ENCODE data around the gene LDHD.

LDHD gene

DNA sequence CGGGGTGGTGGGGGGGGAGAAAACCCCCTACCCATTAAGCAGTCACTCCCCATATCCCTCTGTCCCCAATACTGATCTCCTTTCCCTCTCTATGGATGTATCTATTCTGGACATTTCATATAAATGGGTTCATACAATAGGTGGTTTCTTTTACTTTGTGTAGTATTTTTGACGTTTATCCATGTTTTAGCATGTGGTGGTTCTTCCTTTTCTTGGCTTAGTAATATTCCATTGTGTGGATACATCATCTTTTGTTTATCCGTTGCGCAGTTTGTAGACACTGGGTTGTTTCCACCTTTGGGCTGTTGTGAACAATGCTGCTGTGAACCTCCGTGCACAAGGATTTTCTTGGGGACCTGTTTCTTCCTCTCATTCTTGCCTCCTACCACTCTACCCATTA, 12.6 kb downstream of the LDHD start:
- H3K27me3 ChIP-seq (replicated peaks; ENCODE audit: insufficient read depth, low read length), result no peaks in the 10 kb centered on the region
- no peak overlapping the region for H3K27ac ChIP-seq (ENCODE audit: low read length)
- no peaks in the 10 kb centered on the region for H3K79me2 ChIP-seq (ENCODE audit: low read length)
- DNase-seq, result no peak
- TF ChIP-seq EZH2 (optimal IDR thresholded peaks at IDR 0.05; ENCODE audit: low read depth, low read length) (no peak), EZH2phosphoT487 (IDR thresholded peaks at IDR 0.05; ENCODE audit: low read length) (no peak)
- TF ChIP-seq, protein P1, sequence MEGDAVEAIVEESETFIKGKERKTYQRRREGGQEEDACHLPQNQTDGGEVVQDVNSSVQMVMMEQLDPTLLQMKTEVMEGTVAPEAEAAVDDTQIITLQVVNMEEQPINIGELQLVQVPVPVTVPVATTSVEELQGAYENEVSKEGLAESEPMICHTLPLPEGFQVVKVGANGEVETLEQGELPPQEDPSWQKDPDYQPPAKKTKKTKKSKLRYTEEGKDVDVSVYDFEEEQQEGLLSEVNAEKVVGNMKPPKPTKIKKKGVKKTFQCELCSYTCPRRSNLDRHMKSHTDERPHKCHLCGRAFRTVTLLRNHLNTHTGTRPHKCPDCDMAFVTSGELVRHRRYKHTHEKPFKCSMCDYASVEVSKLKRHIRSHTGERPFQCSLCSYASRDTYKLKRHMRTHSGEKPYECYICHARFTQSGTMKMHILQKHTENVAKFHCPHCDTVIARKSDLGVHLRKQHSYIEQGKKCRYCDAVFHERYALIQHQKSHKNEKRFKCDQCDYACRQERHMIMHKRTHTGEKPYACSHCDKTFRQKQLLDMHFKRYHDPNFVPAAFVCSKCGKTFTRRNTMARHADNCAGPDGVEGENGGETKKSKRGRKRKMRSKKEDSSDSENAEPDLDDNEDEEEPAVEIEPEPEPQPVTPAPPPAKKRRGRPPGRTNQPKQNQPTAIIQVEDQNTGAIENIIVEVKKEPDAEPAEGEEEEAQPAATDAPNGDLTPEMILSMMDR (IDR thresholded peaks at IDR 0.05; ENCODE audit: low read length), result no peak
- no peaks in the 10 kb centered on the region for H3K36me3 ChIP-seq (replicated peaks; ENCODE audit: insufficient read depth, low read length)
- H3K9ac ChIP-seq (ENCODE audit: low read length), result no peak overlapping the region
- no peaks in the 10 kb centered on the region for H3K4me1 ChIP-seq (ENCODE audit: low read length)
- H3F3A ChIP-seq (ENCODE audit: insufficient read depth, low read length), result no peaks in the 10 kb centered on the region
- H4K20me1 ChIP-seq (ENCODE audit: insufficient read depth, low read length), result no peaks in the 10 kb centered on the region
- no peak overlapping the region for H3K4me3 ChIP-seq (ENCODE audit: low read length)
- H3K9me3 ChIP-seq (replicated peaks; ENCODE audit: insufficient read depth, low read length), result no peaks in the 10 kb centered on the region
- H3K4me2 ChIP-seq (ENCODE audit: low read depth, low read length), result no peak overlapping the region
- H2AFZ ChIP-seq (ENCODE audit: low read length), result no peak overlapping the region
- no peaks in the 10 kb centered on the region for H3K9me2 ChIP-seq (replicated peaks; ENCODE audit: insufficient read depth, low read length)

GRCh38 chr16:75102595-75102994, 14.0 kb downstream of the LDHD start:
- TF ChIP-seq, protein P1 (IDR thresholded peaks at IDR 0.05; ENCODE audit: low read length), result no peak
- TF ChIP-seq EZH2phosphoT487 (IDR thresholded peaks at IDR 0.05; ENCODE audit: low read length), result no peak
- no peak for TF ChIP-seq EZH2 (optimal IDR thresholded peaks at IDR 0.05; ENCODE audit: low read depth, low read length)
- Histone ChIP-seq H3K27me3 (replicated peaks; ENCODE audit: insufficient read depth, low read length) (no peaks in the 10 kb centered on the region), H3F3A (ENCODE audit: insufficient read depth, low read length) (no peaks in the 10 kb centered on the region), H3K36me3 (replicated peaks; ENCODE audit: insufficient read depth, low read length) (no peaks in the 10 kb centered on the region), H3K4me2 (ENCODE audit: low read depth, low read length) (no peak overlapping the region), H3K9me2 (replicated peaks; ENCODE audit: insufficient read depth, low read length) (no peaks in the 10 kb centered on the region), H3K9me3 (replicated peaks; ENCODE audit: insufficient read depth, low read length) (no peaks in the 10 kb centered on the region), H3K4me3 (ENCODE audit: low read length) (no peak overlapping the region), H3K27ac (ENCODE audit: low read length) (no peak overlapping the region), H3K9ac (ENCODE audit: low read length) (no peak overlapping the region), H3K79me2 (ENCODE audit: low read length) (no peaks in the 10 kb centered on the region), H4K20me1 (ENCODE audit: insufficient read depth, low read length) (no peaks in the 10 kb centered on the region), H2AFZ (ENCODE audit: low read length) (no peak overlapping the region), H3K4me1 (ENCODE audit: low read length) (no peaks in the 10 kb centered on the region)
- no peak for DNase-seq

- Histone ChIP-seq H4K20me1 (ENCODE audit: insufficient read depth, low read length) (no peaks in the 10 kb centered on the region), H3K27ac (ENCODE audit: low read length) (no peak overlapping the region), H3K9ac (ENCODE audit: low read length) (no peak overlapping the region), H3K79me2 (ENCODE audit: low read length) (no peaks in the 10 kb centered on the region), H3K4me1 (ENCODE audit: low read length) (no peaks in the 10 kb centered on the region), H3K4me2 (ENCODE audit: low read depth, low read length) (no peak overlapping the region), H3K9me2 (replicated peaks; ENCODE audit: insufficient read depth, low read length) (no peaks in the 10 kb centered on the region), H3K9me3 (replicated peaks; ENCODE audit: insufficient read depth, low read length) (no peaks in the 10 kb centered on the region), H3K4me3 (ENCODE audit: low read length) (no peak overlapping the region), H3K27me3 (replicated peaks; ENCODE audit: insufficient read depth, low read length) (no peaks in the 10 kb centered on the region), H3F3A (ENCODE audit: insufficient read depth, low read length) (no peaks in the 10 kb centered on the region), H2AFZ (ENCODE audit: low read length) (no peak overlapping the region), H3K36me3 (replicated peaks; ENCODE audit: insufficient read depth, low read length) (no peaks in the 10 kb centered on the region)
- DNase-seq, result no peak
- TF ChIP-seq EZH2phosphoT487 (IDR thresholded peaks at IDR 0.05; ENCODE audit: low read length), result no peak
- TF ChIP-seq, protein P1 (IDR thresholded peaks at IDR 0.05; ENCODE audit: low read length), result no peak
- TF ChIP-seq EZH2 (optimal IDR thresholded peaks at IDR 0.05; ENCODE audit: low read depth, low read length), result no peak
These were observed 14.9 kb downstream of the LDHD start for GRCh38 chr16:75101635-75102034.

All from MM.1S (cell line).